ENCODE results near the gene OTULINL.
"Not testable (repeated sequence)": the region's sequence is repeated elsewhere in the genome, so short reads cannot be mapped to it uniquely, and the experiment has no call there.

Gene OTULINL

GRCh38 chr5:14551211-14551610 lies 30.4 kb upstream of the OTULINL start:
- no peak for TF ChIP-seq CTCF (IDR thresholded peaks at IDR 0.05; ENCODE audit: insufficient read depth, low read length, poor library complexity, severe bottlenecking)
- no peak for TF ChIP-seq EZH2phosphoT487 (conservative IDR thresholded peaks at IDR 0.05; ENCODE audit: low read length)
- Histone ChIP-seq H3K9me3 (ENCODE audit: insufficient read depth, low read length) (no peaks in the 10 kb centered on the region), H3K9ac (ENCODE audit: low read length) (no peak overlapping the region), H3K4me3 (ENCODE audit: insufficient read depth, low read length, poor library complexity, severe bottlenecking) (no peak overlapping the region), H3K79me2 (ENCODE audit: insufficient read depth, low read length) (no peaks in the 10 kb centered on the region), H4K20me1 (ENCODE audit: low read depth, low read length) (no peaks in the 10 kb centered on the region), H3K36me3 (ENCODE audit: low read length) (no peaks in the 10 kb centered on the region), H3K4me2 (ENCODE audit: low read depth, low read length, poor library complexity, severe bottlenecking) (no peak overlapping the region), H2AFZ (ENCODE audit: low read depth, low read length, severe bottlenecking) (no peak overlapping the region), H3K9me2 (replicated peaks; ENCODE audit: insufficient read depth, low read length) (no peaks in the 10 kb centered on the region), H3K27me3 (ENCODE audit: low read length) (peaks cover 9% of the 10 kb centered on the region; the same call in 1 of the 2 replicates), H3K27ac (ENCODE audit: low read depth, low read length) (no peak overlapping the region), H3F3A (ENCODE audit: insufficient read depth) (no peaks in the 10 kb centered on the region)

GRCh38 chr5:14552017-14552416 lies 29.6 kb upstream of the OTULINL start:
- Histone ChIP-seq H3K4me3 (ENCODE audit: insufficient read depth, low read length, poor library complexity, severe bottlenecking) (no peak overlapping the region), H3K79me2 (ENCODE audit: insufficient read depth, low read length) (no peaks in the 10 kb centered on the region), H3F3A (ENCODE audit: insufficient read depth) (no peaks in the 10 kb centered on the region), H3K4me2 (ENCODE audit: low read depth, low read length, poor library complexity, severe bottlenecking) (no peak overlapping the region), H3K9me3 (ENCODE audit: insufficient read depth, low read length) (no peaks in the 10 kb centered on the region), H3K27ac (ENCODE audit: low read depth, low read length) (no peak overlapping the region), H2AFZ (ENCODE audit: low read depth, low read length, severe bottlenecking) (no peak overlapping the region), H4K20me1 (ENCODE audit: low read depth, low read length) (no peaks in the 10 kb centered on the region), H3K36me3 (ENCODE audit: low read length) (no peaks in the 10 kb centered on the region), H3K9ac (ENCODE audit: low read length) (no peak overlapping the region), H3K27me3 (ENCODE audit: low read length) (peaks cover 9% of the 10 kb centered on the region; the same call in 1 of the 2 replicates), H3K9me2 (replicated peaks; ENCODE audit: insufficient read depth, low read length) (no peaks in the 10 kb centered on the region)
- TF ChIP-seq EZH2phosphoT487 (conservative IDR thresholded peaks at IDR 0.05; ENCODE audit: low read length) (no peak), CTCF (IDR thresholded peaks at IDR 0.05; ENCODE audit: insufficient read depth, low read length, poor library complexity, severe bottlenecking) (no peak)

- H3K9me3 ChIP-seq (ENCODE audit: insufficient read depth, low read length); H3F3A ChIP-seq (ENCODE audit: insufficient read depth); H3K9ac ChIP-seq (ENCODE audit: low read length); H3K79me2 ChIP-seq (ENCODE audit: insufficient read depth, low read length); H3K4me3 ChIP-seq (ENCODE audit: insufficient read depth, low read length, poor library complexity, severe bottlenecking); H4K20me1 ChIP-seq (ENCODE audit: low read depth, low read length); H3K27ac ChIP-seq (ENCODE audit: low read depth, low read length); H3K4me2 ChIP-seq (ENCODE audit: low read depth, low read length, poor library complexity, severe bottlenecking); H3K36me3 ChIP-seq (ENCODE audit: low read length); H3K27me3 ChIP-seq (ENCODE audit: low read length); H3K9me2 ChIP-seq (replicated peaks; ENCODE audit: insufficient read depth, low read length); H2AFZ ChIP-seq (ENCODE audit: low read depth, low read length, severe bottlenecking): not testable (repeated sequence)
Observed at GRCh38 chr5:14554288-14554687, 27.3 kb upstream of the OTULINL start.

GRCh38 chr5:14556015-14556414 lies 25.6 kb upstream of the OTULINL start:
- H4K20me1 ChIP-seq (ENCODE audit: low read depth, low read length) = no peaks in the 10 kb centered on the region
- H3K9ac ChIP-seq (ENCODE audit: low read length) = no peak overlapping the region
- H3K4me3 ChIP-seq (ENCODE audit: insufficient read depth, low read length, poor library complexity, severe bottlenecking) = no peak overlapping the region
- no peak overlapping the region for H2AFZ ChIP-seq (ENCODE audit: low read depth, low read length, severe bottlenecking)
- H3K9me2 ChIP-seq (replicated peaks; ENCODE audit: insufficient read depth, low read length) = no peaks in the 10 kb centered on the region
- no peak overlapping the region for H3K4me2 ChIP-seq (ENCODE audit: low read depth, low read length, poor library complexity, severe bottlenecking)
- H3K9me3 ChIP-seq (ENCODE audit: insufficient read depth, low read length) = no peaks in the 10 kb centered on the region
- 0 out of 2 replicates have a peak, but pooled peaks cover 4% of the 10 kb centered on the region for H3K27me3 ChIP-seq (ENCODE audit: low read length)
- no peaks in the 10 kb centered on the region for H3K79me2 ChIP-seq (ENCODE audit: insufficient read depth, low read length)
- TF ChIP-seq CTCF (IDR thresholded peaks at IDR 0.05; ENCODE audit: insufficient read depth, low read length, poor library complexity, severe bottlenecking) = no peak
- no peaks in the 10 kb centered on the region for H3K36me3 ChIP-seq (ENCODE audit: low read length)
- no peak overlapping the region for H3K27ac ChIP-seq (ENCODE audit: low read depth, low read length)
- no peaks in the 10 kb centered on the region for H3F3A ChIP-seq (ENCODE audit: insufficient read depth)

Measured in SU-DHL-6 (cell line).